GM18870 (cell line): Measurements from ENCODE around the gene MSL3B.
"Not testable (repeated sequence)": the region's sequence is repeated elsewhere in the genome, so short reads cannot be mapped to it uniquely, and the experiment has no call there.

Source experiments
- ATAC-seq: cut with Tn5 transposase; IDR thresholded peaks from one replicate; pipeline ENCODE4 v1.9.1; 2021; ENCODE audit warnings: moderate library complexity; ENCODE audit not compliant: unreplicated experiment

The MSL3B gene

GRCh38 chr2:233867993-233868532 is at the start of gene MSL3B:
Gene MSL3B (minus strand): TSS chr2:233868386.
- no peak for ATAC-seq

- no peak for ATAC-seq
Observed at GRCh38 chr2:233917116-233917515, 48.9 kb upstream of the MSL3B start, which contains the start of gene TRPM8. Gene TRPM8 (plus strand): TSS chr2:233917373. CDS start chr2:233926538, 9,165 bp downstream.

GRCh38 chr2:233915128-233915527 is 46.9 kb upstream of the MSL3B start:
- no peak for ATAC-seq

- no peak for ATAC-seq
Observed at GRCh38 chr2:233912691-233913423, 44.7 kb upstream of the MSL3B start.

GRCh38 chr2:233907627-233908026 is 39.4 kb upstream of the MSL3B start:
- ATAC-seq, result no peak

GRCh38 chr2:233905945-233906344 is 37.8 kb upstream of the MSL3B start:
- no peak for ATAC-seq

GRCh38 chr2:233901884-233902283 is 33.7 kb upstream of the MSL3B start:
- ATAC-seq, result no peak

GRCh38 chr2:233901367-233901766 is 33.2 kb upstream of the MSL3B start:
- ATAC-seq, result no peak

- not testable (repeated sequence) for ATAC-seq
Observed at GRCh38 chr2:233896253-233896652, 28.1 kb upstream of the MSL3B start.

GRCh38 chr2:233892793-233893192 is 24.6 kb upstream of the MSL3B start:
- ATAC-seq, result no peak

GRCh38 chr2:233882353-233882752 is 14.2 kb upstream of the MSL3B start:
- no peak for ATAC-seq

GRCh38 chr2:233872125-233872524 is 3.9 kb upstream of the MSL3B start:
- ATAC-seq, result not testable (repeated sequence)

GRCh38 chr2:233871432-233871831 is 3.2 kb upstream of the MSL3B start:
- no peak for ATAC-seq

- ATAC-seq, result no peak
Observed at GRCh38 chr2:233866479-233866878, 1.7 kb downstream of the MSL3B start.

- no peak for ATAC-seq
Observed at GRCh38 chr2:233865838-233866237, 2.3 kb downstream of the MSL3B start.

GRCh38 chr2:233862261-233862768 is 5.9 kb downstream of the MSL3B start:
- no peak for ATAC-seq

GRCh38 chr2:233858331-233858730 is 9.9 kb downstream of the MSL3B start:
- no peak for ATAC-seq

- no peak for ATAC-seq
Observed at GRCh38 chr2:233857511-233858141, 10.6 kb downstream of the MSL3B start.

- ATAC-seq, result no peak
Observed at GRCh38 chr2:233856184-233856583, 12.0 kb downstream of the MSL3B start.

- ATAC-seq, result no peak
Observed at GRCh38 chr2:233855345-233855744, 12.8 kb downstream of the MSL3B start.

GRCh38 chr2:233854241-233854981 is 13.8 kb downstream of the MSL3B start, which contains the start of gene HJURP:
Gene HJURP (minus strand): TSS chr2:233854535. CDS start chr2:233854500, 35 bp downstream.
- ATAC-seq, result peak; percentile 93
